Measurements from ENCODE around the gene PSMA7.

PSMA7 gene

DNA sequence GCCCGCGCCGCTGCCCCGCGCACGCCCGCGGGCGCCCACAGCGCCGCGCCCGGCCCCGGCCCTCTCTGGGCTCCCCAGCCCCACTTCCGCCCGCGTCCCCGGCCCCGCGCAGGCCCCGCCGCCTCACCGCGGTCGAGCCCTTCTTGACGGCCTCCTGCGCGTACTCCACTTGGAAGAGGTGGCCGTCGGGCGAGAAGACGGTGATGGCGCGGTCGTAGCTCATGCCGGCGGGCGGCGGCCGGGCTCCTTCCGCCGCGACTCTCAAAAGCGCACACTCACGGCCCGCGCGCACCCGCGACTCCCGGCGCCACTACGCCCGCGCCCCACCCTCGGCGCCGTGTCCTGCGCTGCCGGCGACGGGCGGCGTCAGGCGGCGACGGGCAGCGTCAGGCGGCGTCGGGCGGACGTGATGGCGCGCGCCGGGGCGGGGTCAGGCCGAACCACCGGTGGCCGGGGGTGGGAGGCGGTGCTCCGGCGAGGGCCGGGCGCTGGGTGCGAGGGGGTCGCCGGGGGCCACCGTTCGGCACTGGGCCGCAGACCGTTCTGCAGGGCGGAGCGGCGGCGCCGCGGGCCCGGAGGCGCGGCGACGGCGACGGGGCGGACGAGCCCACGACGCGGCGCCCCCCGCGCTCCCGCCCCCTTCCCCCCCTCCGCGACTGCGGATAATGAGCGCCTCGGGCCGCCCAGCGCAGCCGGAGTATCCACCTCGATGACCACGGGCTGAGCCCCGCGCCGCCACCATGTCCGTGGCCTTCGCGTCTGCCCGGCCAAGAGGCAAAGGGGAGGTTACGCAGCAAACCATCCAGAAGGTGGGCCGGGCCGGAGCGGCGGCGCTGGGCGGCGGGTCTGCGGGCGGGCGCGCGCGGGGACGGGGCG is at the start of gene PSMA7, which contains the start of gene SS18L1:
Gene PSMA7, minus strand, starts transcription at position 314 of the 876 bp plus-strand sequence. Its CDS starts 91 bp downstream, at position 223.
Gene SS18L1, plus strand, starts transcription at position 689 of the 876 bp plus-strand sequence. Its CDS starts 52 bp downstream, at position 741.
- peak; percentile 91 for DNase-seq

DNA sequence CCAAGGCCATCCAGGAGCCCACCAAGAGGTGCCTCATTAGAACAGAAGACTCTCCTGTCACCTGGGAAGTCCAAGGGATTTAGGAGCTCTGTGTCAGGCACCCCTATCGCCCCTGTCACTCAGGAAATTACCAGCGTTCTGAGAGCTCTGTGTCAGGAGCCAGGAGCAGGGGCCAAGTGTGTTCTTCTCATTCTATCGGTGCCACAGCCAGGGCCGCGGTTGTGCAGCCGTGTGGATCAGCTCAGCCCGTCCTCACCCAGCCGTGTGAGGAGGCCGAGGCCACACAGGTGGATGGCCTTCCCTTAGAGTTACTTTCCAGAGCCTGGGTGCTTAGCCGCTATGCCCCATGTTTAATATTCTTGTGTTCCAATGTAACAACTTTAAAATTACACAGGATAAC is 49.4 kb upstream of the PSMA7 start:
- no peak for DNase-seq

GRCh38 chr20:62191781-62192559 is 48.8 kb upstream of the PSMA7 start:
- DNase-seq, result no peak

DNA sequence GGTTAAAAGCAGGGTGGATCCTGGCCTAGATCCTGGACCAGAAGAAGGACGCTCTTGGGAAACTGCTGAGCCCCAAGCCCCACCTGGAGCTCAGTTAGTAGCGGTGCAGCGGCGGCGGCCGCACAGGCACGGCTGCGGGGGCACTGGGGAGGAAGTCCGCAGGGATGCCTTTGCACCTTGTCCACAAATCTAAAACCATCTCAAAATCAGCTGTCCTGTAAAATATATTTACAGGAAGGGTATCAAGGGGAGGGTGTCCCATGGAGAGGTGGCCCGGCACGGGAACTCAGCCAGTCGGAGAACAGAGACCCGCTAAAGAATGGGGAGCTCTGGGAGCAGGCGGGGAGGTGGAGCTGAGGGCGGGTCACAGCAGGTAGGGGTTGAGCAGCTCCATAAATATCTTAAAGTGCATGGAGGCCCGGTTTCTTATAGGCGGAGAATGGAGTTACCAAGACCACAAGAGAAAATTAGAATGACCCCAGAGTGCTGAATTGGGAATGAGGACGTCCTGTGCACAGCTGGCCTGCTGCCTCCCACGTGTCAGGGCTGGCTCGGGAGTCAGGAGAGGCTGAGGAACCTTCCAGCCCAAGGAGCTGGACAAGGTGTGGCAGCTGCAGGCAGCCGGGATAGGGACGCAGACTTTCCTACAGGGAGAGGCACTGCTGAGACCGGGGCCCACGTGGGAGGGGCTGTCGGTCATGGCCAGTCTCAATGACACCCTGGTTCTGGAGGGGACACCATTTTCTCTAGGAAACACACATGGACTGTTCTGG is 47.6 kb upstream of the PSMA7 start:
- no peak for DNase-seq

DNA sequence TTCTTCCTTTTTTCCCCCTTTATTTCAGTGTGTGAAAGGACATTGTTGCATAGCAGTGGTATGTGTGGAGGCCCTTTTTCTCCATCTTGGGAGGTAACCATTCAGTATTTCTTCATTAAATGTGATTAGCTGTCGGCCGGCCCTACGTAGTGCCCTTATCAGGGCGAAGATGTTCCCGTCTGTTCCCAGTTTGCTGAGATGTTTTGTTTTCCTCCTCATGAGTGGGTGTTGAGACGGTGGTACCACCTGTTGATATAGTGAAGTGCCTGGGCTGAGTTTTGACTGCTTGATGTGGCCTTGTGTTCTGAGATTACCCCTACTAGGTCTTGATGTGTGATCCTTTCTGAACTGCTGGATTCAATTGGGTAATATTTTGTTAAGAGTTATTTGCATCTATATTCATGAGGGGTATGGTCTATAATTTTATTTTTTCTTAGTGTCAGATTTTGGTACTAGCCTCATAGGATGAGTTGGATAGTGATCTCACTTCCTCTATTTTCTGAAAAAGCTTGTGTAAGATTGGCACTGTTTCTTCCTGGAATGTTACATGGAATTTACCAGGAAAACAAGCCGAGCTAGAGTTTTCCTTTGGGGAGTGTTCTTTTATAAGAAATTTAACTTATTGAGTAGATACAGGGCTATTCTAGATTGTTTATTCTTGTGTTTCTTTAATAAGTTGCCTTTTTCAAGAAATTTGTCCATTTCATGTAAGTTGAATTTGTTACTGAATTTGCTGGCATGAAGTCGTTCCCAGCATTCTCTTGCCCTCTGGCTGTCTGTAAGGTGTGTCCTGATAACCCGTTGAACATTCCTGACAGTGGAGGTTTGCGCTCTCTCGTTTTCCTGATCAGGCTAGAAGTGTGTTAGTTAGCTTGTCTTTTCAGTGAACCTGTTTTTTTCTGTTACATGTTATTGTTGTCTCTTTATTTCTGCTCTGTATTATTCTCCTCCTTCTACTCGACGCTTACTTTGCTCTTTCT is 44.0 kb upstream of the PSMA7 start:
- peak; percentile 15 for DNase-seq

GRCh38 chr20:62186096-62186426 is 42.9 kb upstream of the PSMA7 start:
- DNase-seq, result no peak

- DNase-seq, result no peak
Observed at GRCh38 chr20:62183426-62184142, 40.4 kb upstream of the PSMA7 start.

GRCh38 chr20:62182469-62183425 is 39.6 kb upstream of the PSMA7 start, which contains the start of gene MTG2:
Gene MTG2, plus strand, starts transcription at chr20:62183028. Its CDS starts 10,393 bp downstream, at chr20:62193421.
- peak; percentile 97 for DNase-seq

DNA sequence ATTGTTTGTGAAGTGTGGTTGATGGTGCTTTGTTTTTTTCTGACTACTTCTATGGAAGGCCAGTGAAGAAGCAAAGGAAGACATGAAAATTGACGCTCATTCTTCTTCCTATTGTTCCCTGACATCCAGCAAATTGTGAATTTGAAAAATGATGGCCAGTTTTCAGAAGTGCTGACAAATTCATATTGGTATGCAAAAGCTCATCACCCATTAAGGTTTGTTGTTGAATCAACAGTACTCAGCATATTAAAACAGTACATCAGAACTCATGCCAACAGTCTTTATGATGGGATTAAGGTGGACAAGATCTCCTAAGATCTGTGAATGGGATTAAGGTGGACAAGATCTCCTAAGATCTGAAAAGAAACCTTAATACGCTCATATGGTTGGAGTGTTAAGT is 38.6 kb upstream of the PSMA7 start:
- DNase-seq, result peak; percentile 32

GRCh38 chr20:62179162-62179504 is 35.9 kb upstream of the PSMA7 start:
- no peak for DNase-seq

GRCh38 chr20:62178316-62179161 is 35.3 kb upstream of the PSMA7 start:
- no peak for DNase-seq

GRCh38 chr20:62177307-62177706 is 34.1 kb upstream of the PSMA7 start:
- no peak for DNase-seq

GRCh38 chr20:62176866-62177265 is 33.7 kb upstream of the PSMA7 start:
- no peak for DNase-seq

DNA sequence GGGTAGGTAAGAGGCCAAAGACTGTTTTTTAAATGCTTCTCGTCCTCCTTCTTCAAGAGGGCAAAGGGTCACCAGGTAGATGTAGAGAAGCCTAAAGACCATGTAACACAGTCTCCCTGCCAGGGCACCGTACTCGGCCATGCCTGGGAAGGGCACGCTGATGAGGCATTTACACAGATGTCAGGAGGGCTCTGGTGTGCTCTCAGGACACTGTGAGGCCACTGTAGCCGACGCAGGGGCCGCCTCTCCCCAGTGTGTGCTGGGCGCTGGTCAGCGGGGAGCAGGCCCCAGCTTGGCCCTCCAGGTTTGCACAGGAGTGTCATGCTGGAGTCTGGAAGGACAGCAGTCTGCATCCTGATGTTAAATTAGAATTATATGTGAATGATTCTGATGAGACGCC is 32.5 kb upstream of the PSMA7 start:
- DNase-seq, result no peak

- DNase-seq, result no peak
Observed at GRCh38 chr20:62174870-62175624, 31.9 kb upstream of the PSMA7 start.

DNA sequence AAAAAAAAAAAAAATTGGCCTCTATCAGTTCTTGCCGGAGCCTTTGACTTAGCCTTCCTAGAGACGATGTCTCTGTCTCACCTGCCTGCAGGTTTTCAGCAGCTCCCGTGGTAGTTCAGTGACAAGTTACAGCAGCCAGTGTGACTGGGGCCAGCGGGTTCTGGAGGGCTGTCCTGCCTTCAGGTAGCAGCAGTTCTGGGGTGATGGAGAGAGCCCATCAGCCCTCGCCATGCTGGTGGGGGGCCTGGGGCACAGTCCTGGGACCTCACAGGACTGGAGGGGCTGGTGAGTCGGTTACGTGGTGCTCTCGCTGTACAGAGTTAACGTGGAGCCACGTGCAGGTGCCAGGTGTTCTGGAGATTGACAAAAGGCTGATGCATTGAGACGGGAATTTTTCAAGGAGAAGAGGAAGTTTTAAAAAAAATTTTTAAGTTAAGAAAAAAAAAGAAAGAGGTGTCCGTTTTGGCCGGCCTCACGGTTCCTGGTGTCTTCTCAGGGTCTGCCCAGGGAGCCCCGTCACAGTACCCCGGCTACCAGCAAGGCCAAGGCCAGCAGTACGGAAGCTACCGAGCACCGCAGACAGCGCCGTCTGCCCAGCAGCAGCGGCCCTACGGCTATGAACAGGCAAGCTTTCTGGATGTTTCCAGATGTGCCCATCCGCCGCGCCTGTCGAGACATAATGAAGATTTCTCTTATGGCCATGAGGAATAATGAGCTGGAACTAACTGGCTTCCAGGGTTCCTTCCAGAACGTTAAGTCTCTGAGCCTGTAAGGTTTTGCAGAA is 31.0 kb upstream of the PSMA7 start:
- DNase-seq, result no peak

DNA sequence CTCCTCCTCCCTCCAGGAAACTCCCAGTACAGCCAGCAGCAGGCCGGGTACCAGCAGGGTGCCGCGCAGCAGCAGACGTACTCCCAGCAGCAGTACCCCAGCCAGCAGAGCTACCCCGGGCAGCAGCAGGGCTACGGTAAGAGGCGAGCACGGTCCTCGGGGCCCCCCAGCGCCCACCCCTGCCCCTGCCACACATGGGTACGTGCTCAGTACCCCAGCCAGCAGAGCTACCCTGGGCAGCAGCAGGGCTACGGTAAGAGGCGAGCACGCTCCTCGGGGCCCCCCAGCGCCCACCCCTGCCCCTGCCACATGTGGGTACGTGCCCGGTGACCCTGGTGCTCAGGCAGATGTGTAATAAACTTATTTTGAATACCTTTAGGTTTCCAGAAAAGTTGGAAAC is 29.5 kb upstream of the PSMA7 start:
- DNase-seq, result no peak

Measured in OCI-M1 (cell line).